ENCODE measurements around the gene MLF2.

- TF ChIP-seq CTCF (IDR thresholded peaks at IDR 0.05) (no peak), POLR2A (IDR thresholded peaks at IDR 0.05) (no peak)
Observed at GRCh38 chr12:6777386-6777785, 24.4 kb upstream of the MLF2 start.

Measured in adrenal gland (tissue), 5 donors.